Natural killer cell (primary cell): ENCODE data around the gene PGGHG. TPM values are rescaled to one million over a fixed set of nuclear protein-coding genes. Genes with fewer than 3 reads are reported as not detected.
"Not testable (repeated sequence)": the region's sequence is repeated elsewhere in the genome, so short reads cannot be mapped to it uniquely, and the experiment has no call there.

Experiments
- ATAC-seq, 3 donors: fragments of 150-1000 bp in 2 of 3; fragments of 200-7000 bp in 1 of 3; cut with Tn5 transposase; 1 replicate in 1 of 3; 2 replicates in 2 of 3; pipeline ENCODE4 v1.10.0; 2021; ENCODE audit warnings: mild to moderate bottlenecking in 2 of 3, moderate library complexity in 2 of 3
- DNase-seq, 2 donors: peaks; one replicate each; pipeline versions ENCODE4 v3.0.0 to v3.0.0-alpha.2; 2013 to 2021; ENCODE audit warnings: mixed read lengths in 1 of 2
- H3K27ac ChIP-seq: one replicate; pipeline ENCODE4 v1.5.1; 2013; ENCODE audit warnings: mild to moderate bottlenecking, low read length
- H3K27me3 ChIP-seq: one replicate; pipeline ENCODE4 v1.6.1; 2013; ENCODE audit warnings: low read length; ENCODE audit not compliant: control insufficient read depth, insufficient read depth
- H3K36me3 ChIP-seq: one replicate; pipeline ENCODE4 v1.6.1; 2013; ENCODE audit warnings: low read length; ENCODE audit not compliant: control insufficient read depth, insufficient read depth
- H3K4me1 ChIP-seq: one replicate; pipeline ENCODE4 v1.6.1; 2013; ENCODE audit warnings: low read length; ENCODE audit not compliant: control insufficient read depth, insufficient read depth
- H3K4me3 ChIP-seq: one replicate; pipeline ENCODE4 v1.5.1; 2013; ENCODE audit warnings: low read length
- H3K9me3 ChIP-seq: one replicate; pipeline ENCODE4 v1.6.1; 2013; ENCODE audit warnings: low read length; ENCODE audit not compliant: control insufficient read depth, insufficient read depth
- H3K27ac Mint-ChIP-seq, 2 donors: one replicate each; pipeline ENCODE4 v1.8.0; 2022; ENCODE audit warnings: mild to moderate bottlenecking in 2 of 2, mixed read lengths in 2 of 2, moderate library complexity in 1 of 2
- H3K27me3 Mint-ChIP-seq, 2 donors: one replicate each; pipeline ENCODE4 v1.8.0; 2022; ENCODE audit warnings: low read depth in 2 of 2, mixed read lengths in 2 of 2
- H3K36me3 Mint-ChIP-seq: one replicate; pipeline ENCODE4 v1.8.0; 2022; ENCODE audit warnings: mixed read lengths
- H3K4me1 Mint-ChIP-seq, 2 donors: one replicate each; pipeline ENCODE4 v1.8.0; 2022; ENCODE audit warnings: mixed read lengths in 2 of 2
- H3K4me3 Mint-ChIP-seq: one replicate; pipeline ENCODE4 v1.8.0; 2022; ENCODE audit warnings: mild to moderate bottlenecking, moderate library complexity, mixed read lengths
- H3K9me3 Mint-ChIP-seq, 2 donors: one replicate each; pipeline ENCODE4 v1.8.0; 2022; ENCODE audit warnings: mixed read lengths in 2 of 2
- CTCF ChIP-seq: fragments of 200-600 bp; IDR thresholded peaks from one replicate; pipeline ENCODE4 v1.8.0; 2022; ENCODE audit warnings: antibody characterized with exemption
- WGBS: methylation state at CpG from one replicate; pipeline ENCODE4 v1.1.7; 2013; ENCODE audit warnings: missing lambda C conversion rate; ENCODE audit not compliant: insufficient coverage; 5-methylcytosine and 5-hydroxymethylcytosine counted together
- intact Hi-C: fragments of 100-400 bp; cut with micrococcal nuclease; formaldehyde crosslinking; loops from one replicate; pipeline ENCODE4 v1.14.2; 2022
- total RNA-seq, 4 donors: library from RNA; stranded (reverse); fragments of 120-200 nt in 1 of 4; gene quantifications; one replicate each; pipeline versions ENCODE4 v1.2.3 to v1.2.4, GENCODE V29; 2013 to 2022

Gene PGGHG
- total RNA-seq, 3 donors from 2014 or later (not counting 1 experiment from before 2014, with no cell fraction given) = 130 to 237 (median 153) TPM

GRCh38 chr11:315516-315994 lies 26.6 kb downstream of the PGGHG start:
- Histone ChIP-seq H3K36me3 (peaks cover 18% of the 10 kb centered on the region), H3K27ac (peak overlapping the region; percentile 66), H3K9me3 (no peaks in the 10 kb centered on the region), H3K4me1 (peaks cover 48% of the 10 kb centered on the region), H3K27me3 (no peaks in the 10 kb centered on the region), H3K4me3 (peak overlapping the region; percentile 75)
- intact Hi-C loops = no loop called here
- Mint-ChIP-seq H3K27ac (peak overlapping the region; percentile 98 to 99), H3K4me1 (peaks cover 58 to 59% of the 10 kb centered on the region in 2 donors), H3K9me3 (no peaks in the 10 kb centered on the region), H3K4me3 (peak overlapping the region; percentile 97), H3K27me3 (no peaks in the 10 kb centered on the region), H3K36me3 (no peaks in the 10 kb centered on the region)
- DNase-seq (no peak), ATAC-seq (no peak)
- TF ChIP-seq CTCF = no peak
- WGBS = 31% methylated on average over 32 of the region's 32 CpGs

GRCh38 chr11:316031-316701 lies 27.2 kb downstream of the PGGHG start:
- H3K4me3 ChIP-seq = peak overlapping the region; percentile 75
- H3K4me1 Mint-ChIP-seq = peaks cover 64 to 65% of the 10 kb centered on the region in 2 donors
- H3K27ac ChIP-seq = peak overlapping the region; percentile 80

GRCh38 chr11:316891-317301 lies 28.0 kb downstream of the PGGHG start:
- Mint-ChIP-seq H3K4me1 (peaks cover 62% of the 10 kb centered on the region in 2 donors), H3K36me3 (no peaks in the 10 kb centered on the region), H3K27me3 (no peaks in the 10 kb centered on the region), H3K4me3 (peak overlapping the region; percentile 95), H3K27ac (peak overlapping the region; percentile 98 to 99), H3K9me3 (no peaks in the 10 kb centered on the region)
- H3K4me1 ChIP-seq = peaks cover 51% of the 10 kb centered on the region
- DNase-seq (peak in 1 of 2 donors; percentile 67), ATAC-seq (peak in 1 of 3 donors; percentile 2)
- intact Hi-C loops = loop anchor here (1.0 to 2.0 kb wide), 3 partner anchors 8 to 34 kb away; no protein-coding TSS in a partner anchor
- H3K36me3 ChIP-seq = peaks cover 18% of the 10 kb centered on the region
- TF ChIP-seq CTCF = no peak
- H3K27ac ChIP-seq = peak overlapping the region; percentile 80
- 47% methylated on average over 7 of the region's 7 CpGs for WGBS
- no peaks in the 10 kb centered on the region for H3K27me3 ChIP-seq
- no peaks in the 10 kb centered on the region for H3K9me3 ChIP-seq
- H3K4me3 ChIP-seq = peak overlapping the region; percentile 75

More at GRCh38 chr11:316031-316701, 27.2 kb downstream of the PGGHG start:
- DNase-seq (peak in 1 of 2 donors; percentile 63), ATAC-seq (no peak)
- TF ChIP-seq CTCF = no peak
- Mint-ChIP-seq H3K9me3 (no peaks in the 10 kb centered on the region), H3K27ac (peak overlapping the region; percentile 98 to 99), H3K36me3 (no peaks in the 10 kb centered on the region), H3K4me3 (peak overlapping the region; percentile 95), H3K27me3 (no peaks in the 10 kb centered on the region)
- WGBS = 29% methylated on average over 64 of the region's 64 CpGs
- Histone ChIP-seq H3K4me1 (peaks cover 55% of the 10 kb centered on the region), H3K36me3 (peaks cover 18% of the 10 kb centered on the region), H3K9me3 (no peaks in the 10 kb centered on the region), H3K27me3 (no peaks in the 10 kb centered on the region)
- intact Hi-C loops = loop anchor here (2.0 kb wide), 1 partner anchor 35 kb away; no protein-coding TSS in a partner anchor

- DNase-seq (peak in 1 of 2 donors; percentile 33), ATAC-seq (peak in 1 of 3 donors; percentile 22)
- H3K27ac ChIP-seq = peak overlapping the region; percentile 80
- H3K4me3 ChIP-seq = peak overlapping the region; percentile 2
- H3K27ac Mint-ChIP-seq = peak overlapping the region; percentile 98 to 99
- intact Hi-C loops = loop anchor here (1.0 to 2.0 kb wide), 3 partner anchors 9 to 33 kb away; no protein-coding TSS in a partner anchor
- peaks cover 45% of the 10 kb centered on the region for H3K4me1 ChIP-seq
- not testable (repeated sequence) for H3K36me3 Mint-ChIP-seq, H3K9me3 Mint-ChIP-seq, H3K9me3 ChIP-seq, H3K27me3 Mint-ChIP-seq, H3K27me3 ChIP-seq
- H3K4me1 Mint-ChIP-seq = peaks cover 53% of the 10 kb centered on the region in 2 donors
- peak overlapping the region; percentile 95 for H3K4me3 Mint-ChIP-seq
- 20% methylated on average over 6 of the region's 30 CpGs for WGBS
- peaks cover 18% of the 10 kb centered on the region for H3K36me3 ChIP-seq
Measured at GRCh38 chr11:317668-318404, 28.9 kb downstream of the PGGHG start.

- H3K9me3 Mint-ChIP-seq, H3K27ac Mint-ChIP-seq, H3K4me3 Mint-ChIP-seq, intact Hi-C loops, H3K9me3 ChIP-seq, H3K27me3 Mint-ChIP-seq, H3K36me3 Mint-ChIP-seq, DNase-seq, H3K27me3 ChIP-seq: not testable (repeated sequence)
- Histone ChIP-seq H3K27ac (peak overlapping the region; percentile 57), H3K4me3 (peak overlapping the region; percentile 44), H3K4me1 (peaks cover 46% of the 10 kb centered on the region), H3K36me3 (peaks cover 18% of the 10 kb centered on the region)
- peak; percentile 58 to 76 (median 59) for ATAC-seq
- peaks cover 45 to 50% of the 10 kb centered on the region in 2 donors for H3K4me1 Mint-ChIP-seq
- WGBS = 0% methylated on average over 8 of the region's 79 CpGs
Measured at GRCh38 chr11:318405-319120, 29.6 kb downstream of the PGGHG start.
